Activated CD8-positive, alpha-beta T cell treated with anti-CD3 and anti-CD28 coated beads for 36 hours (primary cell): ENCODE data around the gene MOB3B. TPM values are rescaled to one million over a fixed set of nuclear protein-coding genes. Genes with fewer than 3 reads are reported as not detected.

Experiments used
- ATAC-seq: fragments of 200-7000 bp; cut with Tn5 transposase; one replicate; pipeline ENCODE4 v1.10.0; 2021; ENCODE audit warnings: mild to moderate bottlenecking, moderate library complexity
- CTCF ChIA-PET: fragments of 350-600 bp; sonication (Branson Sonifier 250); formaldehyde crosslinking; loops from one replicate; lab custom pipeline; 2021; ENCODE audit warnings: antibody characterized with exemption; lab: Charles Lee
- POLR2A ChIA-PET: fragments of 350-600 bp; sonication (Branson Sonifier 250); formaldehyde crosslinking; loops from one replicate; lab custom pipeline; 2021; ENCODE audit warnings: antibody characterized with exemption; lab: Charles Lee
- DNase-seq: peaks from one replicate; pipeline ENCODE4 v3.0.0-alpha.2; 2020
- H3K27ac Mint-ChIP-seq: one replicate; pipeline ENCODE4 v1.8.0; 2021; ENCODE audit warnings: mild to moderate bottlenecking, mixed read lengths
- H3K27me3 Mint-ChIP-seq: one replicate; pipeline ENCODE4 v1.8.0; 2021; ENCODE audit warnings: mixed read lengths
- H3K36me3 Mint-ChIP-seq: one replicate; pipeline ENCODE4 v1.8.0; 2021; ENCODE audit warnings: low read depth, mixed read lengths
- H3K4me1 Mint-ChIP-seq: one replicate; pipeline ENCODE4 v1.8.0; 2021; ENCODE audit warnings: low read depth, mixed read lengths
- H3K4me3 Mint-ChIP-seq: one replicate; pipeline ENCODE4 v1.8.0; 2021; ENCODE audit warnings: mild to moderate bottlenecking, moderate library complexity, mixed read lengths
- H3K9me3 Mint-ChIP-seq: one replicate; pipeline ENCODE4 v1.8.0; 2021; ENCODE audit warnings: mixed read lengths
- CTCF ChIP-seq: fragments of 200-600 bp; IDR thresholded peaks from one replicate; pipeline ENCODE4 v1.8.0; 2022; ENCODE audit warnings: antibody characterized with exemption, mild to moderate bottlenecking
- intact Hi-C: fragments of 100-400 bp; cut with micrococcal nuclease; formaldehyde crosslinking; loops from one replicate; pipeline ENCODE4 v1.10.0; 2022
- total RNA-seq, 2 experiments: library from RNA; stranded (reverse); gene quantifications; one replicate each; pipeline ENCODE4 v1.2.3, GENCODE V29; 2021

Gene MOB3B
- total RNA-seq, 2 experiments from 2014 or later = 0.47 to 0.67 TPM

DNA sequence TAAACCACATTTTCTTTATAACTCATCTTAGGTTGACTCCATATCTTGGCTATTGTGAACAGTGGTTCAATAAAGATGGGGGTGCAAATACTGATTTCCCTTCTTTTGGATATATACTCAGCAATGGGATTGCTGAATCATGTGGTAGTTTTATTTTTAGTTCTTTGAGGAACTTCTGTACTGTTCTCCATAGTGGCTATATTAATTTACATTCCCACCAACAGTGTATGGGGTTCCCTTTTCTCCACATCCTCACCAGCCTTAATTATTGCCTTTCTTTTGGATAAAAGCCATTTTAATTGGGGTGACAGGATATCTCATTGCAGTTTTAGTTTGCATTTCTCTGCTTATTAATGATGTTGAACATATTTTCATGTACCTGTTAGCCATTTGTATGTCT, 125.0 kb downstream of the MOB3B start:
- no peaks in the 10 kb centered on the region for H3K27me3 Mint-ChIP-seq

DNA sequence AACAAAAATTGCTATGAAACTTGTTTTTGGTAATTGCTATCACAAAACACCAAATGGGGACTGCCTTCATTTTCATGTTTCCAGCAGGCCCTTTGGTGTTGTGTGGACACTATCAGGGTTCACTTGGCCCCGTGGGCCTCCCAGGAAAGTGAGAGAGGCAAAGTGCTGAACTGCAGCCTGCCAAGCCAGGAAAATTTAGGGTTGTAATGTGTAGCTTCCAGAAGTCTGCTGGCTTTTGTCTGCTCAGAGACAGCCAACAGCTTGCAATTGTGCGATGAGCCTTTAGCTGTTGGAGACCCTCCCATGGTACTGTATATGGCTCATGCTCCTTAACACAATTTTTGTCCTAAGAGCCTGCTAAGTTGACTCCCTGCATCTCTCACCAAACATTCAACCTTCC, 127.0 kb downstream of the MOB3B start:
- H3K9me3 Mint-ChIP-seq = no peaks in the 10 kb centered on the region
- H3K36me3 Mint-ChIP-seq = no peaks in the 10 kb centered on the region
- H3K4me3 Mint-ChIP-seq = no peak overlapping the region
- H3K4me1 Mint-ChIP-seq = no peaks in the 10 kb centered on the region
- no peak for TF ChIP-seq CTCF
- ChIA-PET POLR2A (no interaction called here), CTCF (no interaction called here)
- intact Hi-C loops = no loop called here
- DNase-seq = no peak
- H3K27me3 Mint-ChIP-seq = no peaks in the 10 kb centered on the region
- H3K27ac Mint-ChIP-seq = no peak overlapping the region
- no peak for ATAC-seq

More for the DNA sequence above, 125.0 kb downstream of the MOB3B start:
- CTCF ChIA-PET = no interaction called here
- Mint-ChIP-seq H3K4me1 (no peaks in the 10 kb centered on the region), H3K9me3 (no peaks in the 10 kb centered on the region), H3K4me3 (no peak overlapping the region), H3K27ac (no peak overlapping the region), H3K36me3 (no peaks in the 10 kb centered on the region)
- intact Hi-C loops = no loop called here
- POLR2A ChIA-PET = no interaction called here
- TF ChIP-seq CTCF = no peak
- ATAC-seq = no peak
- DNase-seq = no peak

- CTCF ChIA-PET = interaction anchor here (0.6 kb wide), 1 partner anchor 67 kb away, joined by 3 read pairs; no protein-coding TSS in a partner anchor
- POLR2A ChIA-PET = no interaction called here
- no peaks in the 10 kb centered on the region for H3K27me3 Mint-ChIP-seq
- H3K36me3 Mint-ChIP-seq = no peaks in the 10 kb centered on the region
- H3K27ac Mint-ChIP-seq = no peak overlapping the region
- no peaks in the 10 kb centered on the region for H3K4me1 Mint-ChIP-seq
- intact Hi-C loops = no loop called here
- TF ChIP-seq CTCF = no peak
- DNase-seq (no peak), ATAC-seq (no peak)
- no peak overlapping the region for H3K4me3 Mint-ChIP-seq
- no peaks in the 10 kb centered on the region for H3K9me3 Mint-ChIP-seq
Measured at GRCh38 chr9:27400334-27400880, 129.2 kb downstream of the MOB3B start.

DNA sequence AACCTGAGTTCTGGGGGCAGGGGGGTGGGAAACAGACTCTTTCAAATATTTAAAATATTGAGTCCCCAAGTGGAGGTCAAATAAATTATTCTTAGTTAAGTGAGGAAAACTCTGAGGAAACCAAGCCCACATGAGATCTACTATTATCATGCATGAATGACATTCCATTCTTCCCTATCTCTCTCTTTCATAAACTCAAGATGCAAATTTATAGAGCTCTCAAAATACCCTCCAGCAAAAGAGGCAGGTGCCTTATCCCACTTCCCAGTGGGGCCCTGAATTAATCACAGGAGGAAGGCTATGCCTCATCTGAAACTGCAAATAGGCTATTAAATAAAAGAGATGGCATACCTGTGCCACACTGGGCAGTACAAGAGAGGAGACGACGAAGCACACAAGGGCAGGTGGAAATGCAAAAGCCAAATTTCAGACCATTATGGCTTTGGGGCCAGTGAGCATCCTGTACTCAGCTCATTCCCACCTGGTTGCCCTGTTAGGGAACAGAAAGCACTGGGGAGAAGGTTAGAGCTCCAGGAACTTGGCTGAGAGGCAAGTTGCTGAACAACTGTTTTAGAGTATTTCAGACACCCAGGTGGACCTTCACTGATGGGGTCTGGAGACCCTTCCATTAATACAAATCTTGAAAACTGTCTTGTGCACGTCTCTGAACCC, 130.5 kb downstream of the MOB3B start:
- no peak for DNase-seq
- ChIA-PET CTCF (no interaction called here), POLR2A (no interaction called here)
- no peak for ATAC-seq
- H3K27me3 Mint-ChIP-seq = no peaks in the 10 kb centered on the region
- no peaks in the 10 kb centered on the region for H3K9me3 Mint-ChIP-seq
- H3K36me3 Mint-ChIP-seq = no peaks in the 10 kb centered on the region
- no peak for TF ChIP-seq CTCF
- H3K4me3 Mint-ChIP-seq = no peak overlapping the region
- no peak overlapping the region for H3K27ac Mint-ChIP-seq
- intact Hi-C loops = no loop called here
- H3K4me1 Mint-ChIP-seq = no peaks in the 10 kb centered on the region

GRCh38 chr9:27396495-27396894, 133.1 kb downstream of the MOB3B start:
- Mint-ChIP-seq H3K4me1 (no peaks in the 10 kb centered on the region), H3K27me3 (no peaks in the 10 kb centered on the region), H3K27ac (no peak overlapping the region), H3K9me3 (no peaks in the 10 kb centered on the region), H3K4me3 (no peak overlapping the region), H3K36me3 (no peaks in the 10 kb centered on the region)
- ChIA-PET CTCF (no interaction called here), POLR2A (interaction anchor here (1.2 kb wide), 1 partner anchor 8 kb away, joined by 4 read pairs; no protein-coding TSS in a partner anchor)
- no peak for DNase-seq
- TF ChIP-seq CTCF = no peak
- intact Hi-C loops = no loop called here
- no peak for ATAC-seq
